ENCODE measurements around the gene TXNDC17. TPM values are rescaled to one million over a fixed set of nuclear protein-coding genes. Genes with fewer than 3 reads are reported as not detected.
"Not testable (repeated sequence)": the region's sequence is repeated elsewhere in the genome, so short reads cannot be mapped to it uniquely, and the experiment has no call there.

TXNDC17 gene
- 100 to 1,000 TPM in 2 of 6 experiments, 10 to 100 TPM in 4; 50.4 to 204 (median 72.1) TPM for total RNA-seq
- long read RNA-seq, transcript TXNDC17-202 (4 exons, 459 nt), result minor isoform, 7 of 46 reads
- long read RNA-seq, transcript TXNDC17-201 (4 exons, 2,219 nt), result major isoform, 36 of 46 reads
- long read RNA-seq, partial matches to known transcripts, result 0 of 46 reads
- long read RNA-seq, other reads (novel, unspliced or antisense), result 0 of 46 reads

- Histone ChIP-seq H3K4me1 (peaks cover 0 to 29% (median 9%) of the 10 kb centered on the region in 4 donors), H3K4me3 (peak within 1 kb of the TSS; percentile 85 to 98 (median 93)), H3K9me3 (no peaks in the 10 kb centered on the region), H3K27me3 (no peaks in the 10 kb centered on the region), H3K27ac (peak within 1 kb of the TSS; percentile 68 to 92 (median 84)), H3K36me3 (peaks cover 0 to 14% (median 4%) of the 10 kb centered on the region in 4 donors)
- peak; percentile 90 to 96 (median 93) for ATAC-seq
- WGBS (ENCODE audit: insufficient coverage, low coverage, low lambda C conversion rate, missing lambda C conversion rate), result 0% methylated on average over 40 of the region's 52 CpGs
- DNase-seq, result peak; percentile 96
- TF ChIP-seq POLR2A (IDR thresholded peaks at IDR 0.05) (peak; percentile 96), CTCF (IDR thresholded peaks at IDR 0.05) (no peak)
- intact Hi-C loops (cut with DNase I), result no loop called here
Measured at GRCh38 chr17:6640536-6641246, at the start of gene TXNDC17, which contains the start of gene KIAA0753. TSS of gene TXNDC17 (plus strand) at chr17:6641060. CDS start at chr17:6641083, 23 bp downstream. TSS of gene KIAA0753 (minus strand) at chr17:6640711. CDS start at chr17:6635103, 5,608 bp downstream.

- Histone ChIP-seq H3K4me1 (no peaks in the 10 kb centered on the region), H3K27me3 (no peaks in the 10 kb centered on the region), H3K4me3 (no peak overlapping the region), H3K36me3 (peaks cover 0 to 24% (median 10%) of the 10 kb centered on the region in 4 donors), H3K27ac (no peak overlapping the region), H3K9me3 (no peaks in the 10 kb centered on the region)
- no peak for TF ChIP-seq CTCF (IDR thresholded peaks at IDR 0.05)
- no peak for TF ChIP-seq POLR2A (IDR thresholded peaks at IDR 0.05)
- WGBS (ENCODE audit: insufficient coverage, low coverage, low lambda C conversion rate, missing lambda C conversion rate), result 73% methylated on average over 5 of the region's 7 CpGs
- intact Hi-C loops (cut with DNase I), result no loop called here
- ATAC-seq (no peak), DNase-seq (no peak)
Measured at GRCh38 chr17:6591599-6592158, 49.2 kb upstream of the TXNDC17 start.

- Histone ChIP-seq H3K27ac (no peak overlapping the region), H3K4me3 (no peak overlapping the region), H3K27me3 (no peaks in the 10 kb centered on the region), H3K4me1 (no peaks in the 10 kb centered on the region), H3K9me3 (no peaks in the 10 kb centered on the region), H3K36me3 (peaks cover 0 to 24% (median 10%) of the 10 kb centered on the region in 4 donors)
- DNase-seq (no peak), ATAC-seq (no peak)
- intact Hi-C loops (cut with DNase I), result no loop called here
- TF ChIP-seq POLR2A (IDR thresholded peaks at IDR 0.05), result no peak
- TF ChIP-seq CTCF (IDR thresholded peaks at IDR 0.05), result no peak
- 74% methylated on average over 6 of the region's 6 CpGs for WGBS (ENCODE audit: insufficient coverage, low coverage, low lambda C conversion rate, missing lambda C conversion rate)
Measured at GRCh38 chr17:6592173-6592572, 48.7 kb upstream of the TXNDC17 start.

GRCh38 chr17:6593371-6593770 lies 47.5 kb upstream of the TXNDC17 start:
- H3K27ac ChIP-seq; DNase-seq; H3K9me3 ChIP-seq; H3K4me3 ChIP-seq; ATAC-seq; intact Hi-C loops (cut with DNase I); H3K27me3 ChIP-seq: not testable (repeated sequence)
- 100% methylated on average over 2 of the region's 14 CpGs for WGBS (ENCODE audit: insufficient coverage, low coverage, low lambda C conversion rate, missing lambda C conversion rate)
- peaks cover 0 to 24% (median 10%) of the 10 kb centered on the region in 4 donors for H3K36me3 ChIP-seq
- peaks cover 0 to 11% (median 5%) of the 10 kb centered on the region in 4 donors for H3K4me1 ChIP-seq

- intact Hi-C loops (cut with DNase I), result no loop called here
- H3K4me1 ChIP-seq, result peaks cover 0 to 24% (median 6%) of the 10 kb centered on the region in 4 donors
- H3K27ac ChIP-seq, result no peak overlapping the region
- WGBS (ENCODE audit: insufficient coverage, low coverage, low lambda C conversion rate, missing lambda C conversion rate), result 100% methylated on average over 2 of the region's 7 CpGs
- peaks cover 0 to 12% (median 3%) of the 10 kb centered on the region in 4 donors for H3K36me3 ChIP-seq
- DNase-seq (no peak), ATAC-seq (no peak)
- TF ChIP-seq POLR2A (IDR thresholded peaks at IDR 0.05), result no peak
- TF ChIP-seq CTCF (IDR thresholded peaks at IDR 0.05), result no peak
- no peaks in the 10 kb centered on the region for H3K27me3 ChIP-seq
- H3K4me3 ChIP-seq, result no peak overlapping the region
- H3K9me3 ChIP-seq, result no peaks in the 10 kb centered on the region
Measured at GRCh38 chr17:6596081-6596480, 44.8 kb upstream of the TXNDC17 start.
